ENCODE results near the gene TBC1D23. TPM values are rescaled to one million over a fixed set of nuclear protein-coding genes. Genes with fewer than 3 reads are reported as not detected.
"Not testable (repeated sequence)": the region's sequence is repeated elsewhere in the genome, so short reads cannot be mapped to it uniquely, and the experiment has no call there.

TBC1D23 gene
- total and polyA plus RNA-seq, 9 donors = 20.1 to 52.7 (median 36.9) TPM

DNA sequence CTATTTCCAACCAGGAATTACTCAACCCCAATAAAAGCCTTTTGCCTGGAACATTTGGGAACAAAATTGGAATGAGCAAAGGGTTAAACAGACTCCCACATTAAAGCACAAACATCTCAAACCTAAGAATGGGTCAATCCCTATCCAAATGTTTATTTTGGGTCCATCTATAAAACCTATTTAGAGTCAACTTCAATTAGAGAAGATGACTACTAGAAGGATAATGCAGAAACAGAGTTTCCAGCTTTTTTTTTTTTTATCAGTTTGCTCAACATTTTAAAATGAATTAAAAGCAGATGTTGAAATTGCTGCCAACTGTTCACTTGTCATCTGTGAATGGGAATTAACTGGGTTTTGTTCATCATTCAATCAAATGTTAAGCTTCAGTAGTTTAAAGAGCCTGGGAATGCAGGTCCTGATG, 4.1 kb upstream of the TBC1D23 start:
- TF ChIP-seq, protein P1, sequence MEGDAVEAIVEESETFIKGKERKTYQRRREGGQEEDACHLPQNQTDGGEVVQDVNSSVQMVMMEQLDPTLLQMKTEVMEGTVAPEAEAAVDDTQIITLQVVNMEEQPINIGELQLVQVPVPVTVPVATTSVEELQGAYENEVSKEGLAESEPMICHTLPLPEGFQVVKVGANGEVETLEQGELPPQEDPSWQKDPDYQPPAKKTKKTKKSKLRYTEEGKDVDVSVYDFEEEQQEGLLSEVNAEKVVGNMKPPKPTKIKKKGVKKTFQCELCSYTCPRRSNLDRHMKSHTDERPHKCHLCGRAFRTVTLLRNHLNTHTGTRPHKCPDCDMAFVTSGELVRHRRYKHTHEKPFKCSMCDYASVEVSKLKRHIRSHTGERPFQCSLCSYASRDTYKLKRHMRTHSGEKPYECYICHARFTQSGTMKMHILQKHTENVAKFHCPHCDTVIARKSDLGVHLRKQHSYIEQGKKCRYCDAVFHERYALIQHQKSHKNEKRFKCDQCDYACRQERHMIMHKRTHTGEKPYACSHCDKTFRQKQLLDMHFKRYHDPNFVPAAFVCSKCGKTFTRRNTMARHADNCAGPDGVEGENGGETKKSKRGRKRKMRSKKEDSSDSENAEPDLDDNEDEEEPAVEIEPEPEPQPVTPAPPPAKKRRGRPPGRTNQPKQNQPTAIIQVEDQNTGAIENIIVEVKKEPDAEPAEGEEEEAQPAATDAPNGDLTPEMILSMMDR (IDR thresholded peaks at IDR 0.05) = no peak
- TF ChIP-seq EP300 (IDR thresholded peaks at IDR 0.05) (no peak), POLR2A (IDR thresholded peaks at IDR 0.05) (no peak)
- Histone ChIP-seq H3K9me3 (no peaks in the 10 kb centered on the region), H3K4me1 (ENCODE audit: insufficient read depth) (peaks cover 9% of the 10 kb centered on the region), H3K36me3 (no peaks in the 10 kb centered on the region), H3K27ac (peak overlapping the region in 1 of 2 donors; percentile 23), H3K27me3 (no peaks in the 10 kb centered on the region), H3K4me3 (no peak overlapping the region)
- intact Hi-C loops (cut with DNase I) = loop anchor here in 3 of 4 donors (5.0 to 10.0 kb wide), 4 partner anchors 182 to 414 kb away; no protein-coding TSS in a partner anchor
- no peak for DNase-seq

DNA sequence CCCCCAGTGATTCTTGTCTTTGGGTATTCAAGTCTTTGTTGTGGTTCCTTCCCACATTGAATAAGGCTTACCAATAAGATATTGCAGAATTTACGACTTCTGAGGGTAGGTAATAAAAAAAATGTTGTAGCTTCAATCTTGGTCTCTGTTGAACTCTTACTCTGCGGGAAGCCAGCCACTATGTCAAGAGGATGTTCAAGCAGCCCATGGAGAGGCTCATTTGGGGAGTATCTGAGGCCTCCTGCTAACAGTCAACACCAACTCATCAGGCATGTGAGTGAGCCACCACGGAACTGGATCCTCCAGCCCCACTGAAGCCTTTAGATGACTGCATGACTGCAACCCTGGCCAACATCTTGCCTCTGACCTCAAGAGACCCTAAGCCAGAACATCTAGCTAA, 3.2 kb upstream of the TBC1D23 start:
- Histone ChIP-seq H3K4me1 (ENCODE audit: insufficient read depth) (peaks cover 10% of the 10 kb centered on the region), H3K27me3 (no peaks in the 10 kb centered on the region), H3K36me3 (no peaks in the 10 kb centered on the region), H3K4me3 (no peak overlapping the region), H3K27ac (no peak overlapping the region), H3K9me3 (no peaks in the 10 kb centered on the region)
- no peak for DNase-seq
- intact Hi-C loops (cut with DNase I) = loop anchor here in 3 of 4 donors (5.0 to 10.0 kb wide), 4 partner anchors 183 to 415 kb away; no protein-coding TSS in a partner anchor
- TF ChIP-seq, protein P1 (IDR thresholded peaks at IDR 0.05) = no peak
- TF ChIP-seq POLR2A (IDR thresholded peaks at IDR 0.05) (no peak), EP300 (IDR thresholded peaks at IDR 0.05) (no peak)
- 90 to 93% (median 92%) methylated on average over 3 of the region's 3 CpGs for WGBS, 3 donors

GRCh38 chr3:100260081-100260684, 609 bp upstream of the TBC1D23 start:
- intact Hi-C loops (cut with DNase I) = no loop called here
- Histone ChIP-seq H3K4me1 (ENCODE audit: insufficient read depth) (peaks cover 10% of the 10 kb centered on the region), H3K27ac (peak overlapping the region; percentile 35 to 90), H3K4me3 (peak overlapping the region; percentile 73), H3K36me3 (no peaks in the 10 kb centered on the region), H3K27me3 (no peaks in the 10 kb centered on the region), H3K9me3 (no peaks in the 10 kb centered on the region)
- 5 to 9% (median 6%) methylated on average over 18 of the region's 18 CpGs for WGBS, 3 donors
- DNase-seq = peak; percentile 64 to 73 (median 73)
- TF ChIP-seq, protein P1 (IDR thresholded peaks at IDR 0.05) = peak in 1 of 3 donors; percentile 49
- no peak for TF ChIP-seq POLR2A (IDR thresholded peaks at IDR 0.05)

GRCh38 chr3:100261485-100261903, 702 bp downstream of the TBC1D23 start:
- WGBS, 3 donors = 1 to 2% (median 2%) methylated on average over 11 of the region's 11 CpGs
- Histone ChIP-seq H3K27me3 (no peaks in the 10 kb centered on the region), H3K9me3 (no peaks in the 10 kb centered on the region), H3K36me3 (no peaks in the 10 kb centered on the region), H3K4me3 (peak overlapping the region; percentile 73), H3K27ac (peak overlapping the region; percentile 88 to 90), H3K4me1 (ENCODE audit: insufficient read depth) (peaks cover 10% of the 10 kb centered on the region)
- TF ChIP-seq POLR2A (IDR thresholded peaks at IDR 0.05) (no peak), EP300 (IDR thresholded peaks at IDR 0.05) (no peak)
- TF ChIP-seq, protein P1 (IDR thresholded peaks at IDR 0.05) = no peak
- no peak for DNase-seq
- intact Hi-C loops (cut with DNase I) = no loop called here

- H3K9me3 ChIP-seq; DNase-seq; H3K4me3 ChIP-seq; H3K27me3 ChIP-seq; H3K36me3 ChIP-seq; H3K27ac ChIP-seq; H3K4me1 ChIP-seq (ENCODE audit: insufficient read depth); intact Hi-C loops (cut with DNase I): not testable (repeated sequence)
- 81 to 84% (median 84%) methylated on average over 11 of the region's 11 CpGs for WGBS, 3 donors
Measured at GRCh38 chr3:100262925-100263324, 2.1 kb downstream of the TBC1D23 start.
